GM18502 (cell line): ENCODE measurements around the gene GALR3.

Experiments
- ATAC-seq: cut with Tn5 transposase; IDR thresholded peaks from one replicate; pipeline ENCODE4 v1.9.1; 2021; ENCODE audit warnings: mild to moderate bottlenecking; ENCODE audit not compliant: unreplicated experiment, poor library complexity

The GALR3 gene

GRCh38 chr22:37855462-37855861 is 32.3 kb downstream of the GALR3 start:
- no peak for ATAC-seq

- ATAC-seq = no peak
Measured at GRCh38 chr22:37860796-37861421, 37.7 kb downstream of the GALR3 start.

GRCh38 chr22:37862570-37863325 is 39.6 kb downstream of the GALR3 start:
- no peak for ATAC-seq

- ATAC-seq = no peak
Measured at GRCh38 chr22:37865510-37865909, 42.3 kb downstream of the GALR3 start.

GRCh38 chr22:37870273-37870672 is 47.1 kb downstream of the GALR3 start:
- no peak for ATAC-seq
